HepG2 (cell line): ENCODE results near the gene VAV2. TPM values are rescaled to one million over a fixed set of nuclear protein-coding genes. Genes with fewer than 3 reads are reported as not detected.

ENCODE experiments used
- ATAC-seq: fragments of 200-7000 bp; cut with Tn5 transposase; 3 replicates; pipeline ENCODE4 v1.9.1; 2020; ENCODE audit warnings: mild to moderate bottlenecking, moderate library complexity
- BruUV-seq: library from RNA; stranded (reverse); fragments of 400-500 nt; replicated peaks from 2 replicates; lab custom pipeline; 2021; lab: Mats Ljungman, UMichigan
- CTCF ChIA-PET: fragments of 300-600 bp; formaldehyde crosslinking; extraction: SDS; loops from one replicate; lab custom pipeline; 2021; ENCODE audit warnings: low total read pairs, inconsistent platforms, low intra/inter-chr PET ratio; lab: Yijun Ruan, JAX
- POLR2A ChIA-PET: fragments of 350-600 bp; sonication (Branson Sonifier 250); formaldehyde crosslinking; loops from one replicate; lab custom pipeline; 2020; ENCODE audit warnings: antibody characterized with exemption, inconsistent platforms; lab: Yijun Ruan, JAX
- DNase-seq: peaks from one replicate; pipeline ENCODE4 v3.0.0-alpha.2; 2015; ENCODE audit warnings: low spot score
- FAIRE-seq: peaks from 3 replicates; lab custom pipeline; 2011; peaks lifted over from hg19 to GRCh38; lab: Jason Lieb, UNC
- H2AFZ ChIP-seq: one replicate; pipeline ENCODE4 v1.6.1; 2011; ENCODE audit warnings: low read length, inconsistent platforms
- H3K27ac ChIP-seq: fragments of 300-600 bp; 3 replicates; pipeline ENCODE4 v1.8.0; 2011; ENCODE audit warnings: mixed run types, mild to moderate bottlenecking, mixed read lengths, low read length, inconsistent platforms; ENCODE audit not compliant: insufficient read depth; ENCODE audit errors: extremely low read length
- H3K27me3 ChIP-seq, 2 experiments: fragments of 200-600 bp in 1 of 2; 2 replicates in 1 of 2; 3 replicates in 1 of 2; pipeline versions ENCODE4 v1.6.0 to v1.8.0; 2011; ENCODE audit warnings: low read length in 2 of 2, mild to moderate bottlenecking in 2 of 2, moderate library complexity in 2 of 2, inconsistent platforms in 1 of 2; ENCODE audit not compliant: insufficient read depth in 2 of 2, control insufficient read depth in 1 of 2
- H3K36me3 ChIP-seq, 2 experiments: fragments of 200-600 bp in 1 of 2; replicated peaks in 1 of 2; 2 replicates in 1 of 2; 3 replicates in 1 of 2; pipeline versions ENCODE4 v1.5.1 to v1.8.0; 2011; ENCODE audit warnings: low read length in 2 of 2, inconsistent platforms in 1 of 2; ENCODE audit not compliant: insufficient read depth in 2 of 2, control insufficient read depth in 1 of 2
- H3K4me1 ChIP-seq: 2 replicates; pipeline ENCODE4 v1.5.1; 2012; ENCODE audit warnings: low read length, inconsistent platforms; ENCODE audit not compliant: insufficient read depth
- H3K4me2 ChIP-seq: 2 replicates; pipeline ENCODE4 v1.6.0; 2011; ENCODE audit warnings: low read depth, low read length, inconsistent platforms
- H3K4me3 ChIP-seq, 3 experiments: fragments of 200-600 bp in 1 of 3; sonication (generic), shearing (Covaris generic) in 1 of 3; replicated peaks in 1 of 3; 2 replicates each; pipeline ENCODE4 v1.5.1; 2011 to 2016; ENCODE audit warnings: low read length in 3 of 3, inconsistent platforms in 2 of 3, low read depth in 2 of 3, mild to moderate bottlenecking in 2 of 3, control low read depth in 1 of 3, mixed read lengths in 1 of 3; ENCODE audit not compliant: insufficient read depth in 1 of 3
- H3K79me2 ChIP-seq: one replicate; pipeline ENCODE4 v1.6.1; 2011; ENCODE audit warnings: low read length, inconsistent platforms; ENCODE audit not compliant: insufficient read depth
- H3K9ac ChIP-seq: 2 replicates; pipeline ENCODE4 v1.6.0; 2011; ENCODE audit warnings: mild to moderate bottlenecking, low read depth, low read length, inconsistent platforms; ENCODE audit not compliant: insufficient read depth
- H3K9me3 ChIP-seq: 2 replicates; pipeline ENCODE4 v1.5.1; 2012; ENCODE audit warnings: mild to moderate bottlenecking, low read length
- H4K20me1 ChIP-seq: 2 replicates; pipeline ENCODE4 v1.6.0; 2011; ENCODE audit warnings: inconsistent platforms, mild to moderate bottlenecking, low read length, moderate library complexity; ENCODE audit not compliant: insufficient read depth
- CHD4 ChIP-seq: fragments of 200-600 bp; sonication (generic); IDR thresholded peaks from 2 replicates; pipeline ENCODE4 v1.7.0; 2017; ENCODE audit warnings: mild to moderate bottlenecking, low read length, borderline replicate concordance
- ELF1 ChIP-seq: sonication (generic); formaldehyde crosslinking; IDR thresholded peaks from 2 replicates; pipeline ENCODE4 v1.4.0; 2020; ENCODE audit warnings: missing genetic modification reagents
- HDAC2 ChIP-seq: sonication (generic); formaldehyde crosslinking; IDR thresholded peaks from 2 replicates; pipeline ENCODE4 v1.4.0; 2020; ENCODE audit warnings: missing genetic modification reagents
- IRF2 ChIP-seq: IDR thresholded peaks from 2 replicates; pipeline ENCODE4 v1.6.1; 2018; ENCODE audit warnings: missing genetic modification reagents, missing compliant biosample characterization
- JARID2 ChIP-seq: sonication (generic); formaldehyde crosslinking; IDR thresholded peaks from 2 replicates; pipeline ENCODE4 v1.8.1; 2023; ENCODE audit warnings: missing genetic modification reagents, inconsistent platforms; ENCODE audit not compliant: insufficient replicate concordance
- MIXL1 ChIP-seq: IDR thresholded peaks from 2 replicates; pipeline ENCODE4 v1.6.1; 2016
- PRDM4 ChIP-seq: sonication (generic); formaldehyde crosslinking; IDR thresholded peaks from 2 replicates; pipeline ENCODE4 v1.9.0; 2021; ENCODE audit warnings: missing genetic modification reagents, borderline replicate concordance
- PRPF4 ChIP-seq: fragments of 200-400 bp; formaldehyde crosslinking; IDR thresholded peaks from 2 replicates; pipeline ENCODE4 v1.6.1; 2016; ENCODE audit warnings: low read length, low read depth; ENCODE audit not compliant: poor library complexity, severe bottlenecking
- SUZ12 ChIP-seq: fragments of 150-350 bp; IDR thresholded peaks from 2 replicates; pipeline ENCODE4 v1.6.1; 2014; ENCODE audit warnings: low read depth, low read length
- YY1 ChIP-seq: IDR thresholded peaks from 2 replicates; pipeline ENCODE4 v1.6.1; 2011; ENCODE audit warnings: low read length, low read depth, moderate library complexity, mild to moderate bottlenecking; ENCODE audit not compliant: insufficient read depth, insufficient replicate concordance
- ZBTB33 ChIP-seq: sonication (generic); formaldehyde crosslinking; IDR thresholded peaks from 2 replicates; pipeline ENCODE4 v1.4.0; 2020; ENCODE audit warnings: missing genetic modification reagents
- ZFP1 ChIP-seq: IDR thresholded peaks from 2 replicates; pipeline ENCODE4 v1.6.1; 2016
- ZNF18 ChIP-seq: sonication (generic); formaldehyde crosslinking; IDR thresholded peaks from 2 replicates; pipeline ENCODE4 v1.8.0; 2022; ENCODE audit warnings: mild to moderate bottlenecking, missing genetic modification reagents; ENCODE audit not compliant: insufficient replicate concordance
- ZNF20 ChIP-seq: sonication (generic); formaldehyde crosslinking; IDR thresholded peaks from 2 replicates; pipeline ENCODE4 v1.4.0; 2020; ENCODE audit warnings: mild to moderate bottlenecking, moderate library complexity, missing genetic modification reagents
- ZNF234 ChIP-seq: sonication (generic); formaldehyde crosslinking; conservative IDR thresholded peaks from 2 replicates; pipeline ENCODE4 v1.5.1; 2020; ENCODE audit warnings: mild to moderate bottlenecking, missing genetic modification reagents
- ZNF317 ChIP-seq: sonication (generic); formaldehyde crosslinking; IDR thresholded peaks from 2 replicates; pipeline ENCODE4 v1.5.0; 2020; ENCODE audit warnings: mild to moderate bottlenecking, missing genetic modification reagents
- ZNF7 ChIP-seq: IDR thresholded peaks from 2 replicates; pipeline ENCODE4 v1.6.1; 2016; ENCODE audit warnings: missing biosample characterization, missing genetic modification reagents
- ZNF766 ChIP-seq: sonication (generic); formaldehyde crosslinking; IDR thresholded peaks from 2 replicates; pipeline ENCODE4 v1.5.0; 2020; ENCODE audit warnings: missing genetic modification reagents, borderline replicate concordance
- ZNF800 ChIP-seq: sonication (generic); formaldehyde crosslinking; IDR thresholded peaks from 2 replicates; pipeline ENCODE4 v1.4.0; 2020; ENCODE audit warnings: missing genetic modification reagents
- WGBS: methylation state at CpG from one replicate; pipeline ENCODE4 v1.1.6; 2017; ENCODE audit warnings: low lambda C conversion rate; 5-methylcytosine and 5-hydroxymethylcytosine counted together
- in situ Hi-C: cut with HindIII; loops from 2 replicates; pipeline ENCODE4 v1.10.0; 2017; ENCODE audit warnings: low pct_unique_long_range_greater_than_20kb; ENCODE audit not compliant: extremely low pct_ligation_motif_present
- intact Hi-C: fragments of 100-400 bp; cut with micrococcal nuclease; formaldehyde crosslinking; loops from one replicate; pipeline ENCODE4 v1.10.0; 2022; ENCODE audit not compliant: unreplicated experiment
- polyA plus RNA-seq, 8 experiments: library from polyadenylated mRNA; depleted of rRNA in 3 of 8; stranded (reverse) in 7 of 8; unstranded in 1 of 8; fragments of >200 nt; fragmentation: Illumina TruSeq in 4 of 8; extraction: Trizol in 4 of 8; gene quantifications; 2 replicates each; pipeline versions ENCODE4 v1.2.1 to v1.2.3, GENCODE V29; 2011 to 2016; ENCODE audit warnings: low read depth in 4 of 8, missing spikeins in 1 of 8, mixed read lengths in 1 of 8; ENCODE audit not compliant: insufficient read depth in 1 of 8
- total RNA-seq, 5 experiments: library from RNA; depleted of rRNA; stranded (reverse); fragments of >200 nt; fragmentation: Illumina TruSeq; extraction: Trizol; gene quantifications; 2 replicates each; pipeline ENCODE4 v1.2.3, GENCODE V29; 2016; ENCODE audit warnings: low read depth in 1 of 5

VAV2 gene
- total and polyA plus RNA-seq, 2 of the 13 experiments (the other 11 are each of a cell fraction or from before 2014, with no cell fraction given), result 22.5 to 22.9 TPM

- POLR2A ChIA-PET, result no interaction called here
- Histone ChIP-seq H3K9ac (no peak overlapping the region), H3K27ac (no peak overlapping the region), H4K20me1 (peaks cover 11% of the 10 kb centered on the region; the same call in 1 of the 2 replicates), H3K27me3 (no peaks in the 10 kb centered on the region), H3K9me3 (no peaks in the 10 kb centered on the region), H3K4me1 (peaks cover 14% of the 10 kb centered on the region), H3K4me2 (no peak overlapping the region), H3K79me2 (peaks cover 42% of the 10 kb centered on the region), H3K36me3 (peaks cover 14 to 29% of the 10 kb centered on the region in 2 experiments; a peak in 4 of 5 replicates), H3K4me3 (no peak overlapping the region), H2AFZ (no peak overlapping the region)
- TF ChIP-seq JARID2 (no peak), YY1 (no peak), MIXL1 (CRISPR knock-in tag) (no peak), SUZ12 (no peak), ELF1 (CRISPR knock-in tag) (no peak), PRPF4 (no peak), HDAC2 (CRISPR knock-in tag) (no peak), ZBTB33 (no peak), ZNF800 (CRISPR knock-in tag) (no peak), ZNF317 (no peak), IRF2 (CRISPR knock-in tag) (no peak), PRDM4 (CRISPR knock-in tag) (no peak), ZFP1 (CRISPR knock-in tag) (no peak), ZNF7 (CRISPR knock-in tag) (no peak), ZNF234 (CRISPR knock-in tag) (no peak), ZNF766 (CRISPR knock-in tag) (no peak), ZNF18 (CRISPR knock-in tag) (no peak), ZNF20 (no peak), CHD4 (no peak)
- no TSS peak for BruUV-seq
- in situ Hi-C loops, result no loop called here
- no peak for ATAC-seq
- CTCF ChIA-PET, result no interaction called here
- FAIRE-seq, result no peak
- no peak for DNase-seq
- intact Hi-C loops, result no loop called here
- 95% methylated on average over 8 of the region's 10 CpGs for WGBS
These were observed 54.0 kb downstream of the VAV2 start for GRCh38 chr9:133938086-133938485.
